KOPT-K1 (cell line): ENCODE data around the gene ZNF189.
"Not testable (repeated sequence)": the region's sequence is repeated elsewhere in the genome, so short reads cannot be mapped to it uniquely, and the experiment has no call there.

Experiments
- H3K27ac ChIP-seq: fragments of 200-600 bp; sonication (generic); 2 replicates; pipeline ENCODE4 v1.5.1; 2016; ENCODE audit warnings: antibody characterized with exemption, mild to moderate bottlenecking, low read depth, low read length; ENCODE audit not compliant: poor library complexity, severe bottlenecking
- H3K36me3 ChIP-seq: fragments of 200-600 bp; sonication (generic); 2 replicates; pipeline ENCODE4 v1.5.1; 2017; ENCODE audit warnings: antibody characterized with exemption, mild to moderate bottlenecking, low read length, moderate library complexity; ENCODE audit not compliant: insufficient read depth
- H3K9me3 ChIP-seq: fragments of 200-600 bp; sonication (generic); 2 replicates; pipeline ENCODE4 v1.5.1; 2017; ENCODE audit warnings: antibody characterized with exemption, low read length, mild to moderate bottlenecking; ENCODE audit not compliant: insufficient read depth, poor library complexity, severe bottlenecking

The ZNF189 gene

GRCh38 chr9:101369884-101370531 lies 28.6 kb upstream of the ZNF189 start:
- Histone ChIP-seq H3K27ac (no peak overlapping the region), H3K9me3 (no peaks in the 10 kb centered on the region), H3K36me3 (no peaks in the 10 kb centered on the region)

- Histone ChIP-seq H3K9me3 (no peaks in the 10 kb centered on the region), H3K27ac (no peak overlapping the region), H3K36me3 (no peaks in the 10 kb centered on the region)
Measured at GRCh38 chr9:101371813-101372212, 26.8 kb upstream of the ZNF189 start.

GRCh38 chr9:101372327-101373118 lies 26.1 kb upstream of the ZNF189 start:
- no peaks in the 10 kb centered on the region for H3K36me3 ChIP-seq
- no peaks in the 10 kb centered on the region for H3K9me3 ChIP-seq
- no peak overlapping the region for H3K27ac ChIP-seq

- H3K9me3 ChIP-seq = no peaks in the 10 kb centered on the region
- H3K27ac ChIP-seq = no peak overlapping the region
- H3K36me3 ChIP-seq = no peaks in the 10 kb centered on the region
Measured at GRCh38 chr9:101375546-101375945, 23.1 kb upstream of the ZNF189 start.

GRCh38 chr9:101376111-101376848 lies 22.4 kb upstream of the ZNF189 start:
- Histone ChIP-seq H3K36me3 (no peaks in the 10 kb centered on the region), H3K27ac (no peak overlapping the region), H3K9me3 (no peaks in the 10 kb centered on the region)

- peaks cover 8% of the 10 kb centered on the region for H3K9me3 ChIP-seq
Measured at GRCh38 chr9:101380295-101380694, 18.4 kb upstream of the ZNF189 start.

GRCh38 chr9:101381118-101381517 lies 17.5 kb upstream of the ZNF189 start:
- H3K36me3 ChIP-seq = no peaks in the 10 kb centered on the region
- peaks cover 10% of the 10 kb centered on the region for H3K9me3 ChIP-seq
- no peak overlapping the region for H3K27ac ChIP-seq

More at GRCh38 chr9:101380295-101380694, 18.4 kb upstream of the ZNF189 start:
- H3K36me3 ChIP-seq = no peaks in the 10 kb centered on the region
- H3K27ac ChIP-seq = no peak overlapping the region

- Histone ChIP-seq H3K36me3 (peaks cover 4% of the 10 kb centered on the region), H3K27ac (no peak overlapping the region), H3K9me3 (peaks cover 10% of the 10 kb centered on the region)
Measured at GRCh38 chr9:101381833-101382342, 16.8 kb upstream of the ZNF189 start.

GRCh38 chr9:101383361-101383760 lies 15.3 kb upstream of the ZNF189 start:
- H3K9me3 ChIP-seq = peaks cover 10% of the 10 kb centered on the region
- H3K36me3 ChIP-seq = peaks cover 19% of the 10 kb centered on the region
- no peak overlapping the region for H3K27ac ChIP-seq

GRCh38 chr9:101384873-101385536 lies 13.6 kb upstream of the ZNF189 start, which contains the start of gene BAAT:
Gene BAAT (minus strand): TSS chr9:101385006. CDS start chr9:101371404, 13,602 bp downstream.
- peaks cover 35% of the 10 kb centered on the region for H3K36me3 ChIP-seq
- H3K9me3 ChIP-seq = peaks cover 10% of the 10 kb centered on the region
- H3K27ac ChIP-seq = not testable (repeated sequence)

GRCh38 chr9:101387871-101388506 lies 10.7 kb upstream of the ZNF189 start:
- Histone ChIP-seq H3K36me3 (peaks cover 47% of the 10 kb centered on the region), H3K27ac (no peak overlapping the region), H3K9me3 (peaks cover 13% of the 10 kb centered on the region)

- Histone ChIP-seq H3K9me3 (peaks cover 19% of the 10 kb centered on the region), H3K36me3 (peaks cover 47% of the 10 kb centered on the region), H3K27ac (no peak overlapping the region)
Measured at GRCh38 chr9:101388507-101388993, 10.1 kb upstream of the ZNF189 start.

- no peak overlapping the region for H3K27ac ChIP-seq
- H3K36me3 ChIP-seq = peaks cover 55% of the 10 kb centered on the region
- peaks cover 29% of the 10 kb centered on the region for H3K9me3 ChIP-seq
Measured at GRCh38 chr9:101393135-101393534, 5.5 kb upstream of the ZNF189 start.

GRCh38 chr9:101394687-101395086 lies 4.0 kb upstream of the ZNF189 start:
- no peak overlapping the region for H3K27ac ChIP-seq
- H3K9me3 ChIP-seq = peaks cover 29% of the 10 kb centered on the region
- H3K36me3 ChIP-seq = peaks cover 40% of the 10 kb centered on the region
